Endothelial cell of hepatic sinusoid (primary cell): Measurements from ENCODE around the gene CA5A.

Experiments used
- in situ Hi-C: cut with HindIII; loops from 2 replicates; pipeline ENCODE4 v1.10.0; 2017; ENCODE audit warnings: low sequenced_read_pairs

Gene CA5A

GRCh38 chr16:87841340-87842208 is 94.8 kb downstream of the CA5A start:
- in situ Hi-C loops, result no loop called here

GRCh38 chr16:87840271-87840978 is 95.9 kb downstream of the CA5A start:
- in situ Hi-C loops, result no loop called here

- in situ Hi-C loops, result no loop called here
Observed at GRCh38 chr16:87839542-87840270, 96.6 kb downstream of the CA5A start.

GRCh38 chr16:87838643-87839541 is 97.4 kb downstream of the CA5A start:
- in situ Hi-C loops, result no loop called here
